Caco-2 (cell line): Measurements from ENCODE around the gene EPPIN. TPM values are rescaled to one million over a fixed set of nuclear protein-coding genes. Genes with fewer than 3 reads are reported as not detected.
A peak's percentile ranks its signal among the peaks of the same experiment; 100 is the strongest.

ENCODE experiments used
- BruUV-seq: library from RNA; stranded (reverse); fragments of 400-500 nt; replicated peaks from 2 replicates; lab custom pipeline; 2021; lab: Mats Ljungman, UMichigan
- CTCF ChIA-PET: fragments of 300-600 bp; sonication (Branson Sonifier 250); formaldehyde crosslinking; loops from one replicate; lab custom pipeline; 2022; ENCODE audit warnings: antibody characterized with exemption; lab: Charles Lee
- POLR2A ChIA-PET: fragments of 300-600 bp; sonication (Branson Sonifier 250); formaldehyde crosslinking; loops from one replicate; lab custom pipeline; 2022; ENCODE audit warnings: antibody characterized with exemption; lab: Charles Lee
- DNase-seq, 2 experiments: peaks; one replicate each; pipeline versions ENCODE4 v3.0.0 to v3.0.0-alpha.2; 2020 to 2022
- H3K27me3 ChIP-seq: replicated peaks from 2 replicates; pipeline ENCODE4 v1.6.0; 2011; ENCODE audit warnings: low read length; ENCODE audit not compliant: control insufficient read depth, insufficient read depth
- H3K36me3 ChIP-seq: 2 replicates; pipeline ENCODE4 v1.5.1; 2011; ENCODE audit warnings: low read length; ENCODE audit not compliant: control insufficient read depth, insufficient read depth
- H3K4me1 ChIP-seq: fragments of 250-450 bp; sonication (Bioruptor Pico); 2 replicates; pipeline ENCODE4 v1.5.1; 2020; ENCODE audit warnings: mild to moderate bottlenecking
- H3K4me3 ChIP-seq: 2 replicates; pipeline ENCODE4 v1.5.1; 2011; ENCODE audit warnings: low read depth, mild to moderate bottlenecking, control low read depth, low read length
- H3K9me3 ChIP-seq: fragments of 250-450 bp; sonication (Bioruptor Pico); 2 replicates; pipeline ENCODE4 v1.5.1; 2020; ENCODE audit warnings: mild to moderate bottlenecking, moderate library complexity
- H3K27ac Mint-ChIP-seq: one replicate; pipeline ENCODE4 v1.8.0; 2022; ENCODE audit warnings: mixed read lengths; ENCODE audit not compliant: unreplicated experiment
- H3K27me3 Mint-ChIP-seq: one replicate; pipeline ENCODE4 v1.8.0; 2022; ENCODE audit warnings: mixed read lengths; ENCODE audit not compliant: insufficient read depth, unreplicated experiment
- H3K36me3 Mint-ChIP-seq: one replicate; pipeline ENCODE4 v1.8.0; 2022; ENCODE audit warnings: mild to moderate bottlenecking, mixed read lengths; ENCODE audit not compliant: insufficient read depth, unreplicated experiment
- H3K4me1 Mint-ChIP-seq: one replicate; pipeline ENCODE4 v1.8.0; 2022; ENCODE audit warnings: low read depth, mixed read lengths; ENCODE audit not compliant: unreplicated experiment
- H3K4me3 Mint-ChIP-seq: one replicate; pipeline ENCODE4 v1.8.0; 2022; ENCODE audit warnings: mild to moderate bottlenecking, moderate library complexity, mixed read lengths; ENCODE audit not compliant: unreplicated experiment
- H3K9me3 Mint-ChIP-seq: one replicate; pipeline ENCODE4 v1.8.0; 2022; ENCODE audit warnings: mixed read lengths; ENCODE audit not compliant: unreplicated experiment
- CTCF ChIP-seq, 2 experiments: fragments of 200-600 bp in 1 of 2; IDR thresholded peaks; 1 replicate in 1 of 2; 2 replicates in 1 of 2; pipeline versions ENCODE4 v1.5.1 to v1.8.0; 2011 to 2022; ENCODE audit warnings: antibody characterized with exemption in 1 of 2, control low read depth in 1 of 2, inconsistent platforms in 1 of 2, low read depth in 1 of 2, low read length in 1 of 2, mild to moderate bottlenecking in 1 of 2, moderate library complexity in 1 of 2; ENCODE audit not compliant: insufficient read depth in 1 of 2, severe bottlenecking in 1 of 2, unreplicated experiment in 1 of 2
- intact Hi-C: fragments of 100-400 bp; cut with micrococcal nuclease; formaldehyde crosslinking; loops from one replicate; pipeline ENCODE4 v1.10.0; 2022; ENCODE audit not compliant: unreplicated experiment
- total RNA-seq: library from RNA; stranded (reverse); gene quantifications from 2 replicates; pipeline ENCODE4 v1.2.3, GENCODE V29; 2022

The EPPIN gene
- total RNA-seq, 1 experiment from 2014 or later, result not detected

GRCh38 chr20:45539382-45539781 lies 7.8 kb downstream of the EPPIN start, which contains the start of gene WFDC6:
WFDC6 (minus strand) TSS chr20:45539482; CDS start chr20:45539407, 75 bp downstream.
- intact Hi-C loops, result no loop called here
- H3K9me3 ChIP-seq, result no peaks in the 10 kb centered on the region
- Mint-ChIP-seq H3K36me3 (no peaks in the 10 kb centered on the region), H3K27ac (no peak within 1 kb of the TSS), H3K4me3 (no peak within 1 kb of the TSS), H3K27me3 (peaks cover 25% of the 10 kb centered on the region), H3K9me3 (no peaks in the 10 kb centered on the region), H3K4me1 (no peaks in the 10 kb centered on the region)
- H3K27me3 ChIP-seq, result peaks cover 6% of the 10 kb centered on the region
- no peaks in the 10 kb centered on the region for H3K36me3 ChIP-seq
- no peak for DNase-seq
- no TSS peak for BruUV-seq
- no peaks in the 10 kb centered on the region for H3K4me1 ChIP-seq
- H3K4me3 ChIP-seq, result no peak within 1 kb of the TSS
- CTCF ChIA-PET, result interaction anchor here (3.1 kb wide), 1 partner anchor 232 kb away, joined by 19 read pairs; no protein-coding TSS in a partner anchor
- TF ChIP-seq CTCF (IDR thresholded peaks at IDR 0.05; ENCODE audit: insufficient read depth in 1 of 2, low read depth in 1 of 2, low read length in 1 of 2, severe bottlenecking in 1 of 2, unreplicated experiment in 1 of 2), result no peak
- POLR2A ChIA-PET, result no interaction called here

- DNase-seq, result no peak
- Histone ChIP-seq H3K27me3 (peaks cover 6% of the 10 kb centered on the region), H3K4me3 (no peak overlapping the region), H3K36me3 (no peaks in the 10 kb centered on the region), H3K9me3 (no peaks in the 10 kb centered on the region), H3K4me1 (no peaks in the 10 kb centered on the region)
- Mint-ChIP-seq H3K36me3 (no peaks in the 10 kb centered on the region), H3K27ac (no peak overlapping the region), H3K4me3 (no peak overlapping the region), H3K9me3 (no peaks in the 10 kb centered on the region), H3K27me3 (peaks cover 20% of the 10 kb centered on the region), H3K4me1 (no peaks in the 10 kb centered on the region)
- peak in 1 of 2 experiments; percentile 17 for TF ChIP-seq CTCF (IDR thresholded peaks at IDR 0.05; ENCODE audit: insufficient read depth in 1 of 2, low read depth in 1 of 2, low read length in 1 of 2, severe bottlenecking in 1 of 2, unreplicated experiment in 1 of 2)
- ChIA-PET POLR2A (no interaction called here), CTCF (interaction anchor here (3.1 kb wide), 1 partner anchor 233 kb away, joined by 19 read pairs; no protein-coding TSS in a partner anchor)
- no TSS peak for BruUV-seq
- intact Hi-C loops, result no loop called here
Observed at GRCh38 chr20:45538209-45538799, 8.9 kb downstream of the EPPIN start.

GRCh38 chr20:45527294-45527693 lies 19.9 kb downstream of the EPPIN start:
- no peaks in the 10 kb centered on the region for H3K36me3 ChIP-seq
- no peaks in the 10 kb centered on the region for H3K9me3 ChIP-seq
- ChIA-PET POLR2A (interaction anchor here (0.6 kb wide), 1 partner anchor 209 kb away, joined by 3 read pairs; no protein-coding TSS in a partner anchor), CTCF (interaction anchor here (0.7 to 0.8 kb wide), 2 partner anchors 244 to 272 kb away, joined by 4 to 5 read pairs; no protein-coding TSS in a partner anchor)
- intact Hi-C loops, result no loop called here
- H3K27me3 Mint-ChIP-seq, result peaks cover 41% of the 10 kb centered on the region
- no peaks in the 10 kb centered on the region for H3K4me1 Mint-ChIP-seq
- no peaks in the 10 kb centered on the region for H3K4me1 ChIP-seq
- no peaks in the 10 kb centered on the region for H3K36me3 Mint-ChIP-seq
- H3K27me3 ChIP-seq, result peaks cover 4% of the 10 kb centered on the region
- no peak overlapping the region for H3K4me3 Mint-ChIP-seq
- no peak overlapping the region for H3K4me3 ChIP-seq
- no peak overlapping the region for H3K27ac Mint-ChIP-seq
- TF ChIP-seq CTCF (IDR thresholded peaks at IDR 0.05; ENCODE audit: insufficient read depth in 1 of 2, low read depth in 1 of 2, low read length in 1 of 2, severe bottlenecking in 1 of 2, unreplicated experiment in 1 of 2), result no peak
- H3K9me3 Mint-ChIP-seq, result no peaks in the 10 kb centered on the region
- DNase-seq, result no peak
- BruUV-seq, result no TSS peak
